Esophagus muscularis mucosa (tissue), 4 donors: ENCODE results near the gene CSRNP3. TPM values are rescaled to one million over a fixed set of nuclear protein-coding genes. Genes with fewer than 3 reads are reported as not detected.

Source experiments
- DNase-seq: peaks from one replicate; pipeline ENCODE4 v3.0.0-alpha.2; 2017; ENCODE audit errors: extremely low spot score
- H3K27ac ChIP-seq, 4 donors: fragments of 200-600 bp; sonication (generic); replicated peaks in 1 of 4; 1 replicate in 3 of 4; 2 replicates in 1 of 4; pipeline ENCODE4 v1.5.1; 2016 to 2019; ENCODE audit warnings: mild to moderate bottlenecking in 1 of 4
- H3K27me3 ChIP-seq, 4 donors: fragments of 200-600 bp; sonication (generic); one replicate each; pipeline versions ENCODE4 v1.5.1 to v1.6.0; 2016 to 2019
- H3K36me3 ChIP-seq, 4 donors: fragments of 200-600 bp; sonication (generic); one replicate each; pipeline ENCODE4 v1.5.1; 2016 to 2019
- H3K4me1 ChIP-seq, 4 donors: fragments of 200-600 bp; sonication (generic); one replicate each; pipeline ENCODE4 v1.5.1; 2016 to 2019
- H3K4me3 ChIP-seq, 4 donors: fragments of 200-600 bp; sonication (generic); 1 replicate in 2 of 4; 2 replicates in 2 of 4; pipeline ENCODE4 v1.5.1; 2016 to 2019; ENCODE audit warnings: mild to moderate bottlenecking in 4 of 4, moderate library complexity in 1 of 4
- H3K9me3 ChIP-seq, 4 donors: fragments of 200-600 bp; sonication (generic); 1 replicate in 3 of 4; 2 replicates in 1 of 4; pipeline ENCODE4 v1.5.1; 2016 to 2019
- EP300 ChIP-seq: sonication (generic); formaldehyde crosslinking; IDR thresholded peaks from one replicate; pipeline ENCODE4 v1.6.1; 2017; ENCODE audit warnings: antibody characterized with exemption
- POLR2A ChIP-seq: fragments of 450-650 bp; IDR thresholded peaks from one replicate; pipeline ENCODE4 v1.6.1; 2017; ENCODE audit warnings: antibody characterized with exemption, moderate library complexity, mild to moderate bottlenecking, low read depth
- POLR2AphosphoS5 ChIP-seq, 2 donors: sonication (generic); formaldehyde crosslinking; IDR thresholded peaks; one replicate each; pipeline ENCODE4 v1.6.1; 2017; ENCODE audit warnings: antibody characterized with exemption in 2 of 2
- WGBS: methylation state at CpG from one replicate; pipeline ENCODE4 v1.1.5; 2018; 5-methylcytosine and 5-hydroxymethylcytosine counted together
- intact Hi-C: fragments of 100-400 bp; cut with DNase I; formaldehyde crosslinking; loops from one replicate; pipeline ENCODE4 v1.15.1; 2023
- total RNA-seq, 4 donors: library from RNA; depleted of rRNA; stranded (reverse); fragments of >200 nt; gene quantifications; one replicate each; pipeline versions ENCODE4 v1.1.0 to v1.2.1, GENCODE V29; 2016
- TF ChIP-seq, protein P1 (sequence below), 3 experiments: fragments of 200-600 bp in 2 of 3; fragments of 450-650 bp in 1 of 3; sonication (generic) in 2 of 3; IDR thresholded peaks; one replicate each; pipeline ENCODE4 v1.5.1; 2017 to 2019; ENCODE audit warnings: antibody characterized with exemption in 3 of 3, mild to moderate bottlenecking in 2 of 3, moderate library complexity in 1 of 3

The CSRNP3 gene
- total RNA-seq, 4 donors from 2014 or later, result 1.8 to 4.4 (median 2.4) TPM

DNA sequence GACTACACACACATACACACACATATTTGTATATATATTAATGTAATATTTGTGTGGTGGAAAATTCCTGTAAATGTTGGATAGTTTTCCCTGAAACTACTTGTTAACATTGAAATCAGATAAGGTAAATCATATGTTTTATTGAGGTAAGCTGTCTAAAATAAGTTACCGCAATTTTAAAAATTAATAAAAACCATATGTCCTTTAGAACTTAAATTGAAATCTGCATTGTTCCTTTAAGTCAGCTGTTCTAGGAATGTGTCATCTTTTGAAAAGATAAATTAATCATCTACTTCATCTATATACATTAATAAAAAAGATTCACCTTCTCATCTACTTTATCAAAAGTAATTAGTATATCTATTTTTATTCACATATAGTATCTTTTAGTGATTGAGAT is 102.0 kb downstream of the CSRNP3 start:
- intact Hi-C loops, result no loop called here
- WGBS, result 100% methylated on average over 1 of the region's 1 CpG
- no peak overlapping the region for H3K4me3 ChIP-seq
- DNase-seq, result no peak
- peaks cover 4 to 8% (median 7%) of the 10 kb centered on the region in 4 donors for H3K4me1 ChIP-seq
- TF ChIP-seq EP300 (no peak), POLR2A (no peak), POLR2AphosphoS5 (IDR thresholded peaks at IDR 0.05) (no peak)
- TF ChIP-seq, protein P1, sequence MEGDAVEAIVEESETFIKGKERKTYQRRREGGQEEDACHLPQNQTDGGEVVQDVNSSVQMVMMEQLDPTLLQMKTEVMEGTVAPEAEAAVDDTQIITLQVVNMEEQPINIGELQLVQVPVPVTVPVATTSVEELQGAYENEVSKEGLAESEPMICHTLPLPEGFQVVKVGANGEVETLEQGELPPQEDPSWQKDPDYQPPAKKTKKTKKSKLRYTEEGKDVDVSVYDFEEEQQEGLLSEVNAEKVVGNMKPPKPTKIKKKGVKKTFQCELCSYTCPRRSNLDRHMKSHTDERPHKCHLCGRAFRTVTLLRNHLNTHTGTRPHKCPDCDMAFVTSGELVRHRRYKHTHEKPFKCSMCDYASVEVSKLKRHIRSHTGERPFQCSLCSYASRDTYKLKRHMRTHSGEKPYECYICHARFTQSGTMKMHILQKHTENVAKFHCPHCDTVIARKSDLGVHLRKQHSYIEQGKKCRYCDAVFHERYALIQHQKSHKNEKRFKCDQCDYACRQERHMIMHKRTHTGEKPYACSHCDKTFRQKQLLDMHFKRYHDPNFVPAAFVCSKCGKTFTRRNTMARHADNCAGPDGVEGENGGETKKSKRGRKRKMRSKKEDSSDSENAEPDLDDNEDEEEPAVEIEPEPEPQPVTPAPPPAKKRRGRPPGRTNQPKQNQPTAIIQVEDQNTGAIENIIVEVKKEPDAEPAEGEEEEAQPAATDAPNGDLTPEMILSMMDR (IDR thresholded peaks at IDR 0.05), result no peak
- no peaks in the 10 kb centered on the region for H3K9me3 ChIP-seq
- H3K27me3 ChIP-seq, result no peaks in the 10 kb centered on the region
- no peaks in the 10 kb centered on the region for H3K36me3 ChIP-seq
- no peak overlapping the region for H3K27ac ChIP-seq

DNA sequence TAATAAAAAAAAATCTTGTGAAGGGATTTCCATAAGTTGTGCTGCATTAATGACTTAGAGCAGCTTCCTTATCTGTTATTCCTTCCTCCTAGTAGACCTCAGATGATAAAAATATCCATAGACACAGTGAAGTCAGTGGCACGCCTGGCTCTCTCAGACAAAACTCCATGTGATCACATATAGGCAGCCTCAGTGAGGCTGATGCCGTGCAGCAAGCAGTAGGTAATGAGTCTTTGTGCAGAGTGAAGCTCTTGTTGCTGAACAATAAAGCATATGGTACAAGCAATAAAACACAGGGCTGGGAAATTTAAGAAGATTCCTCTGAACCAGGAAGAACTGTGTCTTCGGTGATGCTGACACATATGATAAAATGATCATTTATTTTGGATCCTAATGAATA is 102.7 kb downstream of the CSRNP3 start:
- H3K36me3 ChIP-seq, result no peaks in the 10 kb centered on the region
- intact Hi-C loops, result no loop called here
- no peak for DNase-seq
- H3K4me3 ChIP-seq, result no peak overlapping the region
- no peak overlapping the region for H3K27ac ChIP-seq
- 63% methylated on average over 3 of the region's 3 CpGs for WGBS
- TF ChIP-seq, protein P1 (IDR thresholded peaks at IDR 0.05), result no peak
- TF ChIP-seq POLR2AphosphoS5 (IDR thresholded peaks at IDR 0.05) (no peak), POLR2A (no peak), EP300 (no peak)
- H3K9me3 ChIP-seq, result no peaks in the 10 kb centered on the region
- H3K4me1 ChIP-seq, result peaks cover 4 to 8% (median 7%) of the 10 kb centered on the region in 4 donors
- no peaks in the 10 kb centered on the region for H3K27me3 ChIP-seq

GRCh38 chr2:165573534-165574461 is 104.3 kb downstream of the CSRNP3 start:
- DNase-seq, result no peak
- no peak overlapping the region for H3K27ac ChIP-seq

GRCh38 chr2:165575044-165575615 is 105.6 kb downstream of the CSRNP3 start:
- peaks cover 4 to 8% (median 7%) of the 10 kb centered on the region in 4 donors for H3K4me1 ChIP-seq
- no peaks in the 10 kb centered on the region for H3K27me3 ChIP-seq
- WGBS, result 73% methylated on average over 2 of the region's 2 CpGs
- no peak overlapping the region for H3K27ac ChIP-seq
- H3K36me3 ChIP-seq, result no peaks in the 10 kb centered on the region
- TF ChIP-seq POLR2AphosphoS5 (IDR thresholded peaks at IDR 0.05) (no peak), POLR2A (no peak), EP300 (no peak)
- TF ChIP-seq, protein P1 (IDR thresholded peaks at IDR 0.05), result no peak
- no peaks in the 10 kb centered on the region for H3K9me3 ChIP-seq
- intact Hi-C loops, result no loop called here
- DNase-seq, result no peak
- H3K4me3 ChIP-seq, result no peak overlapping the region

More at GRCh38 chr2:165573534-165574461, 104.3 kb downstream of the CSRNP3 start:
- Histone ChIP-seq H3K9me3 (no peaks in the 10 kb centered on the region), H3K27me3 (no peaks in the 10 kb centered on the region), H3K4me3 (peak overlapping the region; percentile 39 to 53 (median 46)), H3K36me3 (no peaks in the 10 kb centered on the region), H3K4me1 (peaks cover 4 to 8% (median 7%) of the 10 kb centered on the region in 4 donors)
- 40% methylated on average over 17 of the region's 17 CpGs for WGBS
- TF ChIP-seq POLR2AphosphoS5 (IDR thresholded peaks at IDR 0.05) (peak in 1 of 2 donors; percentile 11), POLR2A (no peak)
- intact Hi-C loops, result no loop called here

- DNase-seq, result no peak
- Histone ChIP-seq H3K4me3 (no peak overlapping the region), H3K27me3 (no peaks in the 10 kb centered on the region), H3K36me3 (no peaks in the 10 kb centered on the region), H3K27ac (no peak overlapping the region), H3K9me3 (no peaks in the 10 kb centered on the region), H3K4me1 (peaks cover 4 to 8% (median 7%) of the 10 kb centered on the region in 4 donors)
- TF ChIP-seq, protein P1 (IDR thresholded peaks at IDR 0.05), result no peak
- TF ChIP-seq EP300 (no peak), POLR2AphosphoS5 (IDR thresholded peaks at IDR 0.05) (no peak), POLR2A (no peak)
- intact Hi-C loops, result no loop called here
- WGBS, result 73% methylated on average over 3 of the region's 3 CpGs
These were observed 107.1 kb downstream of the CSRNP3 start for GRCh38 chr2:165576409-165577154.
